Left colon (tissue), 2 donors: Measurements from ENCODE around the gene GNB1. TPM values are rescaled to one million over a fixed set of nuclear protein-coding genes. Genes with fewer than 3 reads are reported as not detected.
A peak's percentile ranks its signal among the peaks of the same experiment; 100 is the strongest.

ENCODE experiments used
- ATAC-seq: fragments of 200-7000 bp; cut with Tn5 transposase; one replicate; pipeline ENCODE4 v1.9.1; 2020; ENCODE audit warnings: mild to moderate bottlenecking, moderate library complexity
- DNase-seq, 2 donors: peaks; one replicate each; pipeline ENCODE4 v3.0.0-alpha.2; 2020
- intact Hi-C, 2 donors: fragments of 100-400 bp; cut with DNase I in 1 of 2; cut with micrococcal nuclease in 1 of 2; formaldehyde crosslinking; loops; one replicate each; pipeline versions ENCODE4 v1.11.2 to v1.14.0; 2022; cut with DNase I, micrococcal nuclease
- total RNA-seq, 2 donors: library from RNA; stranded (reverse); fragmentation: NEBNext Ultra II Directional; extraction: Animal tissue kit (Norgen Biotek cat#: 25700); gene quantifications; one replicate each; pipeline ENCODE4 v1.2.1, GENCODE V29; 2021
- donor health status: DM: no; HTN: no; CAD: no.
- donor health status: DM: yes; HTN: yes; CAD: no.

Gene GNB1
- total RNA-seq, 2 donors from 2014 or later = 308 to 326 TPM

DNA sequence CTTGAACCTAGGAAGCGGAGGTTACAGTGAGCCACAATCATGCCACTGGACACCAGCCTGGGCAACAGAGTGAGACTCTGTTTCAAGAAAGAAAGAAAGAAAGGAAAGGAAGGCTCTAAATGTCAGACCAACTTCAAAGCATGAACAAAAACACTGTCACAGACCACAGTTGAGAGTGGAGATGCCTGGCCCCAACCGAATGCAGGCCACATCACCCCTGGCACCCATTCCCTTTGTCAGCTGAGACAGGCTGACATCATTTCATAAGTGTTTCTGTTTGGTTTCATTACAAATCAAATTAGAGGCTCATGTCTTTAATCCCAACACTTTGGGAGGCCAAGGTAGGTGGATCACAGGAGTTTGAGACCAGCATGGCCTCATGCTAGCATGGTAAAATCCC, 84.0 kb downstream of the GNB1 start:
- intact Hi-C loops = no loop called here
- ATAC-seq (no peak), DNase-seq (no peak)

DNA sequence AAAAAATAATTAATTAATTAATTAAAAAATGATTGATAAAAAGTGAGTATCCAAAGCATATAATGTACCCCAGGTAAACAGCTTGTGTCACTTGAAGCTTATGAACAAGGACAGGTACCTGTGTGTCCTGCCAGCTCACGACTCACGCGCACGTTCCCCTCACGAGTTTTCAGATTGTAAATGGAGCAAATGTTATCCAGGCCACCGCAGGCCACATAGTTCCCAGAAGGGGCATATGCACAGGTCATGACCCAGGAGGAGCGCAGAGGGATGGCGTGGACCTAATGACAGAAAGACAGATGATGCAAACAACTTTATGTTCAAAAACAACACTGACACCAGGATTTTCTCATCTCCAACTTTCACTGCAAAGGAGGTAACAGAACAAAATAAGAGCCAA, 86.6 kb downstream of the GNB1 start:
- intact Hi-C loops = no loop called here
- DNase-seq (no peak), ATAC-seq (no peak)

DNA sequence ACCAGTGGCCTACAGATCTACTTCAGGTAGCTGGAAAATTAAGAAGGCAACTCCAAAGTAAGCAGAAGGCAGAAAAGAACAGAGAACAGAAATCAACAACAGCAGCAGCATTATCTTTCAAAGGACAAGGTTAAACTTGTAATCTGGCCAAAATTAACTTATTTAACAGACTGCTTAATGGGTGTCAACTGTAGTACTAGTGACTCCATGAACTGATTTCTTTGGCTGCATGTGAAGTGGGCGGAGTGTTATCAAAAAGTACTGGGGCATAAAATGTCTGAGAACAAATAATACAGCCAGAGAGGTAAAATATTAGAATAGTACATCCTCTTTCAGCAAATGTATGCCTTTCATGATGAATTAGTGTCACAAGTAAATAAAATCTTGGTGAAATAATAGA, 88.0 kb downstream of the GNB1 start:
- ATAC-seq = no peak
- DNase-seq = no peak
- intact Hi-C loops = no loop called here

DNA sequence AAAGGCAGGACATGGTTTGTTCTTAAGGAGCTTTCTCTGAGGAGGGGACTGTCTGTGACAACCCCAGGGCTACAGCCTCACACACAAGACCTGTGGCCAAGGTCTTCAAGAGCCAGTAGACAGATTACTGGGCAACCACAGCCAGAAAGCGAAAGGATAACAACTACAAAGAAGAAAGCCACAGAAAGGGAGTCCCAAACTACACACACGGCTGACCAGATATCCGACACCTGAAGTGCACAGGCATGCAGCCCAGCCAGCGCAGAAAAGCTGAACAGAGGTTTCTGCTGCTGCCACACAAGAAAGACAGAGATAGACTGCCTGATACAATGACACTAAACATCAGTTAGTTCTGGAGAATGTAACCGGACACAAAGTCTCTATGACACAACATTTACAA, 91.2 kb downstream of the GNB1 start:
- ATAC-seq (no peak), DNase-seq (no peak)
- intact Hi-C loops = no loop called here

DNA sequence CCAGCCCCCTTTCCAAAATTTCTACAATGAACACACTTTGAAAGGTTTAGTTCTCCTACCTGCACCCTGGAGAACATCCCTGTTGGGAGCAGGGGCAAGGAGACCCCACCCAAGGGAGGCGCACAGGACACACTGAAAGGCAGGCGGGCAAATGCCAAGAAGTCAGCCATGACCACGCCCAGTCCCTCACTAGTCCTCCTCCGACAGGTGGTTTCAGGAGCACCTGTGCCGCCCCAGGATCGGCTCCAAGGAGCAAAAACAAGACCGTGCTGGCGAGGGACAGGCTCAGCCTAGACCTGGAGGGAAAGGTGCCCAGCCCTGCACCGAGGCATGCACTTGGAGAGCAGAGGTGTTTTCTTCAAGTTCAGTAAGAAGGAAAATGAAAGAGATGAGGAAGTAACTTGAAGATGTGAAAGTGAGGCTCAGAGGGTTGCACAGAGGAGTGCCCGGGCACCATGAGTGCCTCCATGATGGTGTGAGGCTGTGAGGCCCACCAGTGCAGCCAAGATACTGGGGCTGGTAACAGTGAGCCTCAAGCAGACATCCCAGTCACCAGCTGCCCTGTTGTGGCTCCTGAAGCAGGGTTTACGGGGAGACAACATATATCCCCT, 93.1 kb downstream of the GNB1 start:
- ATAC-seq (peak; percentile 64), DNase-seq (peak in 1 of 2 donors; percentile 36)
- intact Hi-C loops = no loop called here

DNA sequence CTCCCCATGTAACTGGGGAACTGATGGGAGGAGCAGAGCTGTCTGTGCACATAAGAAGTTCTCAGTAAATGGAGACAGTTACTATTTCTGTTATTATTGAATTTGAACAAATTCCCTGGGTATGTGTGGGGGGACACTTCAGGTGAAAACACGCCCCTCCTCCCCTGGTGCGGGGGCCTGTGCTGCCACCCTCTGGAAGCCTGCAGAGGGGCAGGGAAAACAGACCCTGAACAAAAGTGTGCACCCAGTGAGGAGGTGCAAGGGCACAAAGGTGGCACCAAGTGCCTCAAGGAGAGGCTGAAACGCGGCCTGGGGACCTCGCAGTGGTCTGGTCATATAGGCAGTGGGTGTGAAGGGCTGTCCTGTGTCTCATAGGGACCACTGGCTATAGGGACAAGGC, 94.4 kb downstream of the GNB1 start:
- peak; percentile 23 for ATAC-seq
- intact Hi-C loops = no loop called here
- DNase-seq = no peak

DNA sequence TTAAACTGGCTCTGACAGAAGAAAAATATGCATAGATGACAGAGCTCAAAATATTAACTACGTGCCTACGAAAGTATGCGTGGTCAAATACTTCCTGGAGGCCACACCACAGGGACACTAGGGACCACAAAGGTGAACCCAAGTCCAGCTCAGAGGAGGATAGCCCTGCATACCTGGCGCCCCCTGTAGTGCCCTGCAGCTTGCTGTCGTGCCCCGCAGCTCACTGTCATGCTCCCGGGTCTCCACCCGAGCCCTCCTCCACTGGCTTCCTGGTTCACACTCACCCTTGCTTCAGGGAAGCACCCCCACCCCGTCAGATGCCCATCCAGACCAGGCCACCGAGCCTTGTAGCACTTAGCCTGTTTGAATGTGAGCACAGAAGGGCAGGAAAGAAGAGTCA, 95.9 kb downstream of the GNB1 start:
- ATAC-seq = no peak
- intact Hi-C loops = no loop called here

DNA sequence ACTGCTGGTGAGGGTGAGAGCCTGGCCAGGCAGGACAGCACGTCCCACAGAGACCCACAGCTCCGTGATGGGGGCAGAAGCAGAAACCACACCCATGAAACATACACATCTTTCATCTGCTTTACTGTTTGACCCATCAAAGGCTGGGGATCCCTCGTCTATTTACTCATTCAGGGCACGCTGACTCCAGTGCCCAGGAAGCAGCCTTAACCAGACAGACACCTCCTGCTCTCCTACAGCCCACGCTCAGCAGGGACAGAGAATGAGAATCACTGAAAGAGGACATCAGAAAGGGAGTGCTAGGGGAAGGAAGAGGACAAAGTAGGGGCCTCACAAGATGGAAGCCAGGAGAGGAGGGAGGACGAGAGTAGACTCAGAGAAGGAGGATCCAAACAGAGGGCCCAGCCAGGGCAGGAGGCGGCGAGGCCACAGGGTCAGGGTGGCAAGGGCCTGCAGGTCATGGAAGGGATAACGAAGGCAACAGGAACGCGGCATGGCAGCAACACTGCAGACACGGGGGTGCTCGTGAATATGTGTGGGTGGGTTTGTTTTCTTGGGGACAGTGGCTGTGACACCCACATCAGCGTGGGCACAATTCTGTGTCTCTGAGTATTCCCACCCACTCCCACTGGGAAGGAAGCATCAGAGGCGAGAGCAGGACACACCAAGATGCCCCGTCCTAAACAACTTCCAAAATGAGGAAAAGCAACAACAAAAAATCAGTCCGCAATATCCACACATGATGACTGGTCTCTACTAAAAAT, 97.2 kb downstream of the GNB1 start:
- intact Hi-C loops = no loop called here
- no peak for ATAC-seq
- no peak for DNase-seq

More for the DNA sequence above, 95.9 kb downstream of the GNB1 start:
- no peak for DNase-seq

DNA sequence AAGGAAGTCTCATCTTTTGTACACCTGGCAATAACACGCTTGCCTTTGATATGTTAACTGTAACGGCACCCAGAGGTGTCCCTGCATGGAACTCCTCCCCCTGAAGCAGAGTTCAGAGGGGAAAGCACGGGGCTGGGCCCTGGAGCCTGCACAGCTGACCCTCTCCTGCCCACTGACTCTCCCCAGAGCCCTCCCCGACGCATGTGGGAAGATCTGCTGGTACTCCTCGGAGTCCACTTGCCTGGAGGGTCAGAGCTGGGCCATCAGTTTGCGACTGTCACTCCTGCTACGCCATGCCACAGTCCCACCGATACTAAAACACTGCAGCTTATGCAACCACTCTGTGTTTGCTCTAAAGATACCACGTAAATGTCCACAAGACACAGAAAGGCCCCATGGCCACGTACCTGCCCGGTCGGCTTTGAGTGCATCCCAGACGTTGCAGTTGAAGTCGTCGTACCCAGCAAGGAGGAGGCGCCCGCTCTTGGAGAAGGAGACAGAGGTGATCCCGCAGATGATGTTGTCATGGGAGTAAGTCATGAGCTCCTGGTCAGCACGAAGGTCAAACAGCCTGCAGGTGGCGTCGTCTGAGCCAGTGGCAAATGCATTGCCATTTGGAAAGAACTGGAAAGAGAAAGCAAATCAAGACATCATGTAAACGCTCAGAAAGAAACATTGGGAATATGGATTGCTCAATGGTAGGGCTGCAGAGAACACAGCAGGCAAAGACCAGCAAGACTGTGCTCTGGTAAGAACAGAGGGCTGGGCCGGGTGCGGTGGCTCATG, 102.0 kb downstream of the GNB1 start:
- intact Hi-C loops = no loop called here
- DNase-seq = peak; percentile 41 to 65
- ATAC-seq = peak; percentile 65

DNA sequence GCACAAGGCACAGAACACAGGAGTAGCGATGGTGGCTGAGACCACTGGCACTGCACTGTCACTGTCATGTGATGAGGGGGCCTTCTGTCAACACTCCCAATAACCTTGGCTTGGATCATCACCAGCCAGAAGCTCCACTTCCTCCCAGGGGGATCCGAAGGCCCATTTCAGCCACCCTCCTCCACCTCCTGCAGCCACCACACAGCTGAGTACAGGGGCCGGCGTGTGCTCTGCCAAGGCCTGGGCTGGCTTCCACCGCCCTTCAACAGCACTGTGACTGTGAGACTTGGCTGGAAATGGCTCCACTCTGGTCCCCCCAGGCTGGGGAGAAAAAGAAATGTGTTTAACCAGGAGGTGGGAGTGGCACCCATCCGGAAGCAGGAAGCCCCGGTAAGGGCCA, 102.8 kb downstream of the GNB1 start:
- DNase-seq = no peak
- no peak for ATAC-seq
- intact Hi-C loops = no loop called here

DNA sequence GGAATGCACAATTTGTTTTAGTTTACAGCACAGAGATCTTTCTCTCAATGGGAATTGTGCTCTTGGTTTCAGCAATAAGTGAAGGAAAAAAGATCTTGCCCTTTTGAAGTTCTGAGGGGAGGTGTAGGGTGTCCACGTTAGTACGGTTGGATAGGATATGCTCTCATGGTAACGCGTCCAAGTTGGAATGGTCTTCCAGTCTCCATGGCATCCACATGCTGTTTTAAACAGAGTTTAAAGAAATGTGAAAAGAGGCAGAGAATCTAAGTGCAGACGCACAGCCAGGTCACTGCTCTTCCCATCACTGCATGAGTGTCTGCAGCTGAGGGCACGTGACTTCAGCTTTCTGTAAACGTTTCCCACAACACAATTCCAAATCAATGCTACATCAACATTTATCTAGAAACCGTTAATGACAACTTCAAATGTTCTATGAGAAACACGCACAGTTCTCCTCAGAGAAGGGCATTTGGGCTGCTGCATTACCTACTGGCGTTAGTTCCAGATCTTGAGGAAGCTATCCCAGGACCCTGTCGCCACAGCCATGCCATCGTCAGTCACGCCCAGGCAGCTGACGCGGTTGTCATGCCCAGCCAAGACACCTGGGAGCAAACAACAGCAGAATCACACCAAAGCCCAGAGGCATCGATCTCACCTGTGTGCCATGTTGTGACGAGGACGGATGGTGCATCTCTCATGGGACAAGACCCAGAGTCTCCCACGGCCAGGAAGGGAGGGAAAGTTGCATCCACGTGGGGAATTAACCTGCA, 103.9 kb downstream of the GNB1 start:
- ATAC-seq = no peak
- intact Hi-C loops = no loop called here
- no peak for DNase-seq

DNA sequence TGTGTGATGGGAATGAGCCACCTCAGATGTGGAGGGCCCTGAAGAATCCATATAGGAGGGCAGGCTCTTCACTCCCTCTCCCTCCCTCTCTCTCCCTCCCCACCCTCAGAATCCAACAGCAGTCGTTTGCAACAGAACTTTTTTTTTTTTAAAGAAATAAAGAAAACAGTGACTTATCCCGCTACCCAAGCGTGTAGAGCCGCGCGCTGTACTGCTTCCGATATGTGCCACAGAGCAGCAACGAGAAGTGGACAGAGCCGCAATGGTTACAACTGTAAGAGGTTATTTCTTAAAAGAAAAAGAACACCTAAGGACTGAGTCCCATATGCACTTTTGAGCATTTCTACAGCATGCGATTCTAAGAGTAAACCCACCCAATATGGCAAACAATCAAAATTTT, 105.2 kb downstream of the GNB1 start:
- DNase-seq (no peak), ATAC-seq (no peak)
- intact Hi-C loops = no loop called here

DNA sequence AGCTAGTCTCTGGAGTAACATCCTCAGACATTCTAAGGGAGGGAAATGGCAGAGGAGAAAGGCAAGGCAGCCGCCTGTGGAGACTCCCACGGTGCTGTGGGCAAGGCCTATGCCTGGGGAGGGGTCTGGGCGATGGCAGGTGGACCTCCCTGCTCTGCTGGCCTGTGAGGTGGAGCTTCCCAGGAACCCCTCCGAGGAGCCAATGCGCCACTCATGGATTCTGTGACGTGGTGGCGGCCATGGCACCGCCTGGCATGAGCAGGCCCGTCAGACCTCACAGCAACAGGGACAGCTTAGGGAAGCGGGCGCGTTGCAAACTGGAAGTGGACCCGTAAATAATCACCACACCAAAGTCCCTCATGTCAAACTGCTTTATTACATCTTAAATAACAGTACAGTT, 106.0 kb downstream of the GNB1 start:
- intact Hi-C loops = no loop called here
- DNase-seq (no peak), ATAC-seq (no peak)

DNA sequence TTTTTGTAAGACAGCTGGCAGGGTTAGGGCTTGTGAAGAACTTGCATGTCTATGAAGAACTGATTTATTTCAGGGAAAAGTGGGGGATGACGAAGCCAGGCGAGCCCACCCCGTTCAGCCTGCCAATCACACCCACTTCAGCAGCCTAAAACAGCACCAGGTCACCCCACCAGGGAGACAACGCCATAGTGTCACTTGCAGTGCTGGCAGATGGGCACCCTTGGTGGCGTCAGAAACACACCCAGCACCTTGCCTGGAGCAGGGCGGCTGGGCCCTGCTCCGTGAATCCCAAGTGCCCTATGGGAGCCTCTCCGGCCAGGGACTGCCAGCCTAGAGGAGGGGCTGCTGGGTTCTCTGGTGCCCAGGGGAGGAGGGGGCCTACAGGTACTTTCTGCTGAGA, 107.6 kb downstream of the GNB1 start:
- DNase-seq (peak; percentile 43 to 44), ATAC-seq (peak; percentile 13)
- intact Hi-C loops = no loop called here

DNA sequence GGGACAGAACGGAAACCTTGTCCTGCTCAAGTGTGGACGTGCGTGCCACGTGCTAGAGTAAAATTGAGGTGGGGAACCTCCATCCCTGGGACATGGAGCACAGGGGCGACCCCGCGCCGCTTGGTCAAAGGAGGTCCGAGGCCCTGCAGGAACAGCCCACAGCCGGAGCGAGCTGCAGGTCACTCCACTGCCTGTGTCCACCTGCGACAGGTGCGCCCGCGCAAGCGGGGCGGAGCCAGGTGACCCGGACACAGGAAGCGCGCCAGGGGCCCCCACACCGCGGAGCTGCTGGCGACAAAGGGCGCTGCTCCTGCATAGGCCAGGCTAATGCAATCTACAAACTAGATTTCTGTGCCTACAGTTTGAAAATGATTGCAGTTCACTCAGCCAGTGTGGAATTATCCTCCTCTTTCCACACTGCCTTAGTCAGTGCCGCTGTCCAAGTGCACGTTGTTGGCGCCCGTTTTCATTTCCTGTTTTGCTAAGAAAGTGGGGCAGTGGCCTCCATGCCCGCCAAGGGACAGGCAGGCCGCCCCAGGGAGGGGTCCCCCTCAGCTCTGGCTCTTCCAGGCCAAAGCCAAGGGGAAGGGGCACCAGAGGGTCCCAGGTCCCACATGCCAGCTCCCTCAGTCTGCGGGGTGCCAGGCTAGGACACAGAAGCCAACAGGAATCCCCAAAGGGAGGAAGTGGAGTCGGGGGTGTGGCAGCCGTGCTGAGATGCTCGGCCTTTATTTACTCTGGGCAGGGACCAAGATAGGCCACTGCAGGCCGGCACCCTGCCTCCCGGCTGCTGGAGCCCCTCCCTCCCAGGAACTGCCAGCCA, 108.3 kb downstream of the GNB1 start:
- ATAC-seq = peak; percentile 69
- DNase-seq = peak; percentile 86 to 92
- intact Hi-C loops = no loop called here

DNA sequence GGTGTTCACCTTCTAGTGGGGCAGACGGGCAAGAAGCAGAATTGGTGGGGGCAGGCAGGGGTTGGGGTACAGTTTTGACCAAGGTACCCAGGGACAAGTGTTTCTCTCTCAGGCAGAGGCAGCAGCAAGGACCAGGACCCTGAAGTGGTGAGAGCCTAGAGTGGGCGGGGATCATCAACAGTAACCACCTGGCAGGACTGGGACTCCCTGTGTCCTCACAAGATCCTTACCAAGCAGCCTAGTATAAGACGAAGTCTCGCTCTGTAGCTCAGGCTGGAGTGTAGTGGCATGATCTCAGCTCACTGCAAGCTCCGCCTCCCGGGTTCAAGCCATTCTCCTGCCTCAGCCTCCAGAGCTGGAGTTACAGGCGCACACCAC, 109.4 kb downstream of the GNB1 start:
- no peak for ATAC-seq

DNA sequence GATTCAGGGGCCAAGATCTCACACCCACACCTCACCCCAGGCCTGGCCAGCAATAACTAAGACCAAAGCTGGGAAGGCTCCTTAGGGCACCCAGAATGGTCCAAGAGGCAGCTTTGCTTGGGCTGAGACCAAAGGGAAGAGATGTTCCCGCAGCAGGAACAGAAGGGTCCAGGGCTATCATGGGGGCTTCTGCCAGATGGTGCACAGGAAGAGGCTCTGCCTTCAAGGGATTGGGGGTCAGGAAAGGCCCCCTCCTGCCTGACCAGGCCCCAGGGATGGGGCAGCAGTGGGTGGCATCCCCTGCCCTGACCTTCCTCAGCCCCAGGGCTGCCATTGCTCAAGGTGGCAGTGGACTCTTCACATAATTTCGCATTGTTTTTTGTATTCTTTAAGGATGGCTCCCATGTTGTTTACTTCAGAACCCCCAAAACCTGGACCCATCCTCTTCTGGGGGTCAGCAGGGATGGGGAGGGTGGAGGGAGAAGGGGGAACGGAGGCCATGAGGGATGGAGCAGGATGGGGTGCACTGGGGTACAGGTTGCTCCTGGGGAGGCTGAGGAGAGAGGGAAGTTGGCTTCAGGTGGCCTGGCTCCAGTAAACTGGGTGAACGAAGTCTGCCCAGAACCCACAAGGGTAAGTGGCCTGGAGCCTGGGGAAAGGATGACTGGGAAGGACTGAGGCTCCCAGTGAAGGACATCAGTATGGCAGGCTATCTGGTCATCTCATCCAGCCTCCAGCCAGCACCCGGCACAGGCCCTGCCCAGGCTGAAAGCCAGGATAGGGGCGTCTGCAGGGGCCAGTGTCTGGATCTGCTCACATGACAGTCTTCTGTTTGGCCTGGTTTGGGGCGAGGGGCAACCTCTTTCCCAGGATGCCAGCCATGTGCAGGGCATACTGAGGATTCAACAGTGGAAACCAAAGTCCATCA, 110.0 kb downstream of the GNB1 start:
- DNase-seq (peak in 1 of 2 donors; percentile 25), ATAC-seq (no peak)
- intact Hi-C loops = no loop called here

More for the DNA sequence above, 109.4 kb downstream of the GNB1 start:
- intact Hi-C loops = no loop called here
- peak; percentile 31 to 51 for DNase-seq
